ENCODE results near the gene PDE12. TPM values are rescaled to one million over a fixed set of nuclear protein-coding genes. Genes with fewer than 3 reads are reported as not detected.
A peak's percentile ranks its signal among the peaks of the same experiment; 100 is the strongest.
"Not testable (repeated sequence)": the region's sequence is repeated elsewhere in the genome, so short reads cannot be mapped to it uniquely, and the experiment has no call there.

Gene PDE12
- total RNA-seq, 1 experiment from 2014 or later, result 27.7 TPM

DNA sequence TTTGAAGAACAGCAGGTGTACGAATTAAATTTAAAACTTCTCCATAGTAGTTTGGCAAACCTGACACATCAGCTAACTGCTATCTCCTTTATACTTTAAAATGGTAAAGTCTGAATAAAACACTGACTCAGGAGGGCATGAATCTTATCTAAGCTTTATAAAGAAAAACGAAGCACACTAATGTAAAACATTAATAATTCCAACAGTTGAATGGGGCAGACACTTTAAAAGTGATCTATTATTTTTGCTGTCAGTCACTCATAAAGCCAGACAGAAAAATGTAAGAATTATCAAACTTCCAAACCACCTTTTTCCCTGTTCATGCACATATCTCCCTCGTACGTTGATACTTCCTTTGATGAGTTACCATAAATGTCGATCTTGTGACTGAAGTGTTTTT is 38.5 kb downstream of the PDE12 start:
- DNase-seq, result no peak
- Histone ChIP-seq H3K27ac (ENCODE audit: low read length) (no peak overlapping the region), H3K27me3 (ENCODE audit: low read length) (no peaks in the 10 kb centered on the region), H3K4me3 (ENCODE audit: low read length) (no peak overlapping the region), H3K36me3 (ENCODE audit: insufficient read depth, low read length) (peaks cover 19% of the 10 kb centered on the region; the same call in 1 of the 2 replicates), H2AFZ (ENCODE audit: low read length) (no peak overlapping the region), H3K79me2 (ENCODE audit: low read length) (peaks cover 92% of the 10 kb centered on the region), H3K4me2 (ENCODE audit: low read depth, low read length, poor library complexity, severe bottlenecking) (peak overlapping the region; percentile 93), H3K9me2 (replicated peaks; ENCODE audit: insufficient read depth, low read length) (no peaks in the 10 kb centered on the region), H3K9ac (ENCODE audit: low read length) (no peak overlapping the region), H3K4me1 (ENCODE audit: low read length) (peaks cover 26% of the 10 kb centered on the region), H3K9me3 (ENCODE audit: low read length) (no peaks in the 10 kb centered on the region), H4K20me1 (ENCODE audit: insufficient read depth, low read depth, low read length) (no peaks in the 10 kb centered on the region; the same call in 1 of the 2 replicates)

DNA sequence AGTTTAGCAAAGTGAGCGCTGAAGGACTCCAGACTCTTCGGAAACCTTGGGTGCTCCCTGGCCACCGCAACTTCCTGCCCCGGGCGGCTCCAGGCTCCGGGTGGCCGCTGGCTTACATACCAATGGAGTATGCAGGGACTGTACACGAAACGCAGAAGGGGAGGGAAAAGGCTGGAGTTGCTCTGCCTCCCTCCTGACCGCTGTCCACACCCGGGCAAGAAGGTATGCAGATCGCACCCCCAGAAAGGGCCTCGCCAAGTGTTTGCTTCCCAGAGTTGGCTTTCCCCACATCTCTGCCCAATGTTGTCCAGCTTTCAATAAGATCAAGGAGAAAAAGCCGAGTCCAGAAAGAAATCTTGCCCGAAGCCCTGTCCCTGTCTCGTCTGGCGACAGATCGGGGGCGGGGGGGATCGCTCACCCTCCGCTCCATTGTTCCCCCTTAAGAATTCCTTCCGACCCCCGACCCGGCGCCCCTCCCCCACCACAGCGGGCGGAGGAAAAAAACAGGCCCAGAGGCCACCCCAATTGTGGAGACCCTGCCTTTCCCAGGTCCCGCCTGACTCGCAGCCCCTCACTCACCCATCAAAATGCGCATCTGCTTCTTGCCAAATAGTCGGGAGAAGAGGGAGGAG is 40.5 kb downstream of the PDE12 start:
- Histone ChIP-seq H3K9me2 (replicated peaks; ENCODE audit: insufficient read depth, low read length) (no peaks in the 10 kb centered on the region), H3K36me3 (ENCODE audit: insufficient read depth, low read length) (peaks cover 16% of the 10 kb centered on the region; the same call in 1 of the 2 replicates), H2AFZ (ENCODE audit: low read length) (no peak overlapping the region), H3K27me3 (ENCODE audit: low read length) (no peaks in the 10 kb centered on the region), H3K9ac (ENCODE audit: low read length) (peak overlapping the region; percentile 91), H3K4me1 (ENCODE audit: low read length) (peaks cover 27% of the 10 kb centered on the region), H3K9me3 (ENCODE audit: low read length) (no peaks in the 10 kb centered on the region), H3K27ac (ENCODE audit: low read length) (peak overlapping the region; percentile 72), H3K4me2 (ENCODE audit: low read depth, low read length, poor library complexity, severe bottlenecking) (peak overlapping the region; percentile 93), H3K79me2 (ENCODE audit: low read length) (peaks cover 74% of the 10 kb centered on the region), H4K20me1 (ENCODE audit: insufficient read depth, low read depth, low read length) (no peaks in the 10 kb centered on the region; the same call in 1 of the 2 replicates), H3K4me3 (ENCODE audit: low read length) (peak overlapping the region; percentile 93)
- DNase-seq, result peak; percentile 76

DNA sequence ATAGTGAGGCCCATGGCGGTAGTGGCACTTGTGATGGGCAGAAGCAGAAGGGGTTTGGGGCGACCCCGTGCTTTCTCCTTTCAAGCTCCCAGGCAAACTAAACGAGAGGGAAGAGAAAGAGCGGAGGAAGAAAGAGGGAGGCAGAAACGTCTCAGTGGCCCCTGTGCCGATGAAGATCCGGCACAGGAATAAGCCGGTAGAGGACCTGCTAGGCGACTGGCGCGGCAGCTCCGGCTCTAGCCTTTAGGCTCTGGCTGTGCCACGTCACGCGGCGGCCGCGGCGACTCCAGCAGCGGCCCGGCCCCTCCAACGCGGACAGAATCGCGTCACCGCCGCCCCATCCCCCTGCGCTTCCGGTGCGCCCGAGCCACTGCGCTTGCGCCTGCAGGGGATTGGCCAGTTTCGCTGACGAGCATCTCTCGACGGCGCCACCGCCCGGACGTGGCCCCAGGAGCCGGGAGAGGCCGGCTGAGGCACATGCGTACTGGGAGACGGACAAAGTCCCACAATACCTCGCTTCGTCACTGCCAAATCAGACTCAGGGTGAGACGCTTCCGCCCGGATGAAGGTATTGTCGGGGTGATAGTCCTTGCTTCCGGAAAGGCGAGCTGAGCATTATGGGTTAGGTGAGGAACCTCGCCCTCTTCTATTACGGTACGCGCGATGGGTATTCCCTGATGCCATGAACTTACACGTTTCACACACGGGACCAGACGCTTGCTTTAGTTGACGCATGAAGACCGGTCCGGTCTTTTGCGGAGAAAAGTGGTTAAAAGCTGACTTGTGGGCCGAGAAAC is 41.3 kb downstream of the PDE12 start, which contains the start of gene ARF4:
ARF4 (minus strand) TSS at position 218 of the 797 bp plus-strand sequence; CDS start at position 14, 204 bp downstream.
- H3K36me3 ChIP-seq (ENCODE audit: insufficient read depth, low read length), result peaks cover 13% of the 10 kb centered on the region; the same call in 1 of the 2 replicates
- peak within 1 kb of the TSS; percentile 91 for H3K9ac ChIP-seq (ENCODE audit: low read length)
- H3K9me3 ChIP-seq (ENCODE audit: low read length), result no peaks in the 10 kb centered on the region
- H3K27me3 ChIP-seq (ENCODE audit: low read length), result no peaks in the 10 kb centered on the region
- H4K20me1 ChIP-seq (ENCODE audit: insufficient read depth, low read depth, low read length), result no peaks in the 10 kb centered on the region; the same call in 1 of the 2 replicates
- H3K4me1 ChIP-seq (ENCODE audit: low read length), result peaks cover 27% of the 10 kb centered on the region
- peak within 1 kb of the TSS; percentile 93 for H3K4me2 ChIP-seq (ENCODE audit: low read depth, low read length, poor library complexity, severe bottlenecking)
- peaks cover 67% of the 10 kb centered on the region for H3K79me2 ChIP-seq (ENCODE audit: low read length)
- peak; percentile 99 for DNase-seq
- no peak within 1 kb of the TSS; the same call in 1 of the 2 replicates for H2AFZ ChIP-seq (ENCODE audit: low read length)
- peak within 1 kb of the TSS; percentile 89 for H3K27ac ChIP-seq (ENCODE audit: low read length)
- H3K9me2 ChIP-seq (replicated peaks; ENCODE audit: insufficient read depth, low read length), result no peaks in the 10 kb centered on the region
- peak within 1 kb of the TSS; percentile 93 for H3K4me3 ChIP-seq (ENCODE audit: low read length)

DNA sequence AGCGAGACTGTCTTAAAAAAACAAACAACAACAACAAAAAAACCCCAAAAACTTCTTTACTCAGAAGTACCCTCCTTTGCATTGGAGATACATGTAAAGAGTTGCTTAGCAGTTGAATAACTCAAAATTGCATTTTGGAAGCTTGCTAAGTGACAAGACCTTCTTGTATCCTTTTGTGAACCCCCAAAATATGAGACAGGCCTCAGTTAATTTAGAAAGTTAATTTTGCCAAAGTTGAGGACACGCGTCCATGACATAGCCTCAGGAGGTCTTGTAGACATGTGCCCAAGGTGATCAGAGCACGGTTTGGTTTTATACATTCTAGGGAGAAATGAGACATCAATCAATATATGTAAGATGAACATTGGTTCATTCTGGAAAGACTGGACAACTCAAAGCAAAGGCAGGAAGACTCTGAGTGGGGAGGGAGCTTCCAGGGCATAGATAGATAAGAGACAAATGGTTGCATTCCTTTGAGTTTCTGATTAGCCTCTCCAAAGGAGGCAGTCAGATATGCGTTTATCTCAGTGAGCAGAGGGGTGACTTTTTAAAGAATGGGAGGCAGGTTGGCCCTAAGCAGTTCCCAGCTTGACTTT is 42.8 kb downstream of the PDE12 start:
- peak; percentile 59 for DNase-seq
- Histone ChIP-seq H3K4me1 (ENCODE audit: low read length) (peaks cover 25% of the 10 kb centered on the region), H3K79me2 (ENCODE audit: low read length) (peaks cover 51% of the 10 kb centered on the region), H3K27ac (ENCODE audit: low read length) (peak overlapping the region; percentile 89; the same call in 1 of the 2 replicates), H3K9ac (ENCODE audit: low read length) (peak overlapping the region; percentile 80), H2AFZ (ENCODE audit: low read length) (no peak overlapping the region), H4K20me1 (ENCODE audit: insufficient read depth, low read depth, low read length) (no peaks in the 10 kb centered on the region; the same call in 1 of the 2 replicates), H3K27me3 (ENCODE audit: low read length) (no peaks in the 10 kb centered on the region), H3K4me2 (ENCODE audit: low read depth, low read length, poor library complexity, severe bottlenecking) (peak overlapping the region; percentile 81), H3K4me3 (ENCODE audit: low read length) (peak overlapping the region; percentile 79), H3K9me3 (ENCODE audit: low read length) (no peaks in the 10 kb centered on the region), H3K9me2 (replicated peaks; ENCODE audit: insufficient read depth, low read length) (no peaks in the 10 kb centered on the region), H3K36me3 (ENCODE audit: insufficient read depth, low read length) (peaks cover 12% of the 10 kb centered on the region; the same call in 1 of the 2 replicates)

DNA sequence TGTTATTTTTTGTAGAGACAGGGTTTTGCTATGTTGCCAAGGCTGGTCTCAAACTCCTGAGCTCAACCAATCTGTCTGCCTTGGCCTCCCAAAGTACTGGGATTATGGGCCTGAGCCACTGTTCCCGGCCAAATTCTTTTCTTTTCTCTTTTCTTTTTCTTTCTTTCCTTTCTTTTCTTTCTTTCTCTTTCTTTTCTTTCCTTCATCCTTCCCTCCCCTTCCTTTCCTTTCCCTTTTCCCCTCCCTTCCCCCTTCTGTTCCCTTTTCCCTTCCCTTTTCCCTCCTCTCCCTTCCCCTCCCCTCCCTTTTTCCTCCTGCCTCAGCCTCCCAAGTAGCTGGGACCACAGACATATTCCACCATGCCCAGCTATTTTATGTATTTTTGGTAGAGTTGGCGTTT is 44.1 kb downstream of the PDE12 start:
- Histone ChIP-seq H3K27ac (ENCODE audit: low read length) (no peak overlapping the region), H3K9ac (ENCODE audit: low read length) (no peak overlapping the region)
- no peak for DNase-seq

DNA sequence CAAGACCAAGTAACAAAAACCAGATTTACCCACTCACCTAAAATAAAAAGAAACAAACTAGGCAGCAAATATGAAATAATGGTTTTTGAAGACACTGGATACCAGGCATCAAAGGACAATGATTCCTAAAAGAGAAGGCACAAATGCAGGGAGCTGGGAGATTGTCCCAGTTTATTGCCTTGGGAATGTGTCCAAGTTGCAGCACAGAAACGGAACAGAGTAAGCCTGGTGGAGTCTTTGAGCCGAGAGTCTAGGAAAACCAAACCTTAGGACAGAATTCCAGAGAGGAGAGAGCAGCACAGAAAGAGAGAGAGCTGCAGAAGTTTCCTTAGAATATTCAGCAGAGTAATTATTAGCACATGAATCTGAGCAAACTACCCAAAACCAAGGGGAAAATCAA is 48.9 kb downstream of the PDE12 start:
- H3K27me3 ChIP-seq (ENCODE audit: low read length), result no peaks in the 10 kb centered on the region

More for the DNA sequence above, 44.1 kb downstream of the PDE12 start:
- H2AFZ ChIP-seq (ENCODE audit: low read length), result no peak overlapping the region
- peaks cover 18% of the 10 kb centered on the region for H3K4me1 ChIP-seq (ENCODE audit: low read length)
- no peaks in the 10 kb centered on the region for H3K9me2 ChIP-seq (replicated peaks; ENCODE audit: insufficient read depth, low read length)
- H4K20me1 ChIP-seq (ENCODE audit: insufficient read depth, low read depth, low read length), result no peaks in the 10 kb centered on the region; the same call in 1 of the 2 replicates
- peaks cover 13% of the 10 kb centered on the region for H3K36me3 ChIP-seq (ENCODE audit: insufficient read depth, low read length)
- no peak overlapping the region for H3K4me2 ChIP-seq (ENCODE audit: low read depth, low read length, poor library complexity, severe bottlenecking)
- H3K79me2 ChIP-seq (ENCODE audit: low read length), result peaks cover 42% of the 10 kb centered on the region
- H3K9me3 ChIP-seq (ENCODE audit: low read length), result peaks cover under 1% of the 10 kb centered on the region
- H3K4me3 ChIP-seq (ENCODE audit: low read length), result no peak overlapping the region
- H3K27me3 ChIP-seq (ENCODE audit: low read length), result no peaks in the 10 kb centered on the region

DNA sequence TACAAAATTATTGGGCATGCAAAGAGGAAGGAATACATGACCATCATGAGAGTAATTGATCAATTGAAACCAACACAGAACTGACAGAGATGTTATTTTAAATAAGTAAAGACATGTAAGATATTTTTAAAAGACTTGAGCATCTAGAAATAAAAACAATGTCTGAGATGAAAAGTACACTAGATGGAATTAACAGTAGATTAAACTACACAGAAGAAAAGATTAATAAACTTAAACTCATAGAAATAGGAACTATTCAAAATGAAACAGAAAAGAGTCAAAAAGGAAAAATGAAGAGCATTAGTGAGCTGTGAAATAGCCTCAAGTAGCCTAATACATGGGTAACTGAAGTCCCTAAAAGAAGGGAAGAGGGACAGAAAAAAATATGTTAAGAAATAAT is 49.6 kb downstream of the PDE12 start:
- Histone ChIP-seq H3K27ac (ENCODE audit: low read length) (no peak overlapping the region), H3K9me2 (replicated peaks; ENCODE audit: insufficient read depth, low read length) (no peaks in the 10 kb centered on the region), H2AFZ (ENCODE audit: low read length) (no peak overlapping the region), H3K36me3 (ENCODE audit: insufficient read depth, low read length) (peaks cover 25% of the 10 kb centered on the region), H3K4me3 (ENCODE audit: low read length) (no peak overlapping the region), H3K9ac (ENCODE audit: low read length) (no peak overlapping the region), H3K79me2 (ENCODE audit: low read length) (peaks cover 7% of the 10 kb centered on the region), H3K9me3 (ENCODE audit: low read length) (peaks cover 11% of the 10 kb centered on the region), H3K4me1 (ENCODE audit: low read length) (no peaks in the 10 kb centered on the region), H4K20me1 (ENCODE audit: insufficient read depth, low read depth, low read length) (no peaks in the 10 kb centered on the region), H3K4me2 (ENCODE audit: low read depth, low read length, poor library complexity, severe bottlenecking) (no peak overlapping the region), H3K27me3 (ENCODE audit: low read length) (no peaks in the 10 kb centered on the region)
- no peak for DNase-seq

More for the DNA sequence above, 48.9 kb downstream of the PDE12 start:
- Histone ChIP-seq H3K9ac (ENCODE audit: low read length) (no peak overlapping the region), H3K27ac (ENCODE audit: low read length) (no peak overlapping the region), H3K79me2 (ENCODE audit: low read length) (peaks cover 7% of the 10 kb centered on the region), H3K4me3 (ENCODE audit: low read length) (no peak overlapping the region), H3K36me3 (ENCODE audit: insufficient read depth, low read length) (peaks cover 25% of the 10 kb centered on the region), H3K9me3 (ENCODE audit: low read length) (peaks cover 11% of the 10 kb centered on the region), H2AFZ (ENCODE audit: low read length) (no peak overlapping the region), H3K9me2 (replicated peaks; ENCODE audit: insufficient read depth, low read length) (no peaks in the 10 kb centered on the region), H4K20me1 (ENCODE audit: insufficient read depth, low read depth, low read length) (no peaks in the 10 kb centered on the region), H3K4me1 (ENCODE audit: low read length) (no peaks in the 10 kb centered on the region), H3K4me2 (ENCODE audit: low read depth, low read length, poor library complexity, severe bottlenecking) (no peak overlapping the region)
- DNase-seq, result no peak

DNA sequence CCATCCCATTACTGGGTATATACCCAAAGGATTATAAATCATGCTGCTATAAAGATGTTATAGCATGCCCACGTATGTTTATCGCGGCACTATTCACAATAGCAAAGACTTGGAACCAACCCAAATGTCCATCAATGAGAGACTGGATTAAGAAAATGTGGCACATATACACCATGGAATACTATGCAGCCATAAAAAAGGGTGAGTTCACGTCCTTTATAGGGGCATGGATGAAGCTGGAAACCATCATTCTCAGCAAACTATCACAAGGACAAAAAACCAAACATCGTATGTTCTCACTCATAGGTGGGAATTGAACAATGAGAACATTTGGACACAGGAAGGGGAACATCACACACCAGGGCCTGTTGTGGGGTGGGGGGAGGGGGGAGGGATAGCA is 55.8 kb downstream of the PDE12 start:
- H3K9me3 ChIP-seq (ENCODE audit: low read length); H3K27ac ChIP-seq (ENCODE audit: low read length); H3K9me2 ChIP-seq (replicated peaks; ENCODE audit: insufficient read depth, low read length); DNase-seq; H3K36me3 ChIP-seq (ENCODE audit: insufficient read depth, low read length); H3K9ac ChIP-seq (ENCODE audit: low read length); H4K20me1 ChIP-seq (ENCODE audit: insufficient read depth, low read depth, low read length); H2AFZ ChIP-seq (ENCODE audit: low read length); H3K79me2 ChIP-seq (ENCODE audit: low read length); H3K27me3 ChIP-seq (ENCODE audit: low read length); H3K4me3 ChIP-seq (ENCODE audit: low read length); H3K4me2 ChIP-seq (ENCODE audit: low read depth, low read length, poor library complexity, severe bottlenecking); H3K4me1 ChIP-seq (ENCODE audit: low read length): not testable (repeated sequence)

Data from Karpas-422 (cell line).